PC-3 (cell line): ENCODE data around the gene ADAMTSL2. TPM values are rescaled to one million over a fixed set of nuclear protein-coding genes. Genes with fewer than 3 reads are reported as not detected.

Experiments
- ATAC-seq: fragments of 200-7000 bp; cut with Tn5 transposase; 2 replicates; pipeline ENCODE4 v1.9.1; 2020; ENCODE audit warnings: mild to moderate bottlenecking, moderate library complexity
- BruUV-seq: library from RNA; stranded (reverse); fragments of 400-500 nt; replicated peaks from 2 replicates; lab custom pipeline; 2021; lab: Mats Ljungman, UMichigan
- CTCF ChIA-PET: fragments of 300-600 bp; sonication (Branson Sonifier 250); formaldehyde crosslinking; loops from one replicate; lab custom pipeline; 2022; ENCODE audit warnings: antibody characterized with exemption; lab: Charles Lee
- POLR2A ChIA-PET: fragments of 300-600 bp; sonication (Branson Sonifier 250); formaldehyde crosslinking; loops from one replicate; lab custom pipeline; 2022; ENCODE audit warnings: antibody characterized with exemption; ENCODE audit not compliant: unreplicated experiment; lab: Charles Lee
- DNase-seq: peaks from one replicate; pipeline ENCODE4 v3.0.0-alpha.2; 2015
- H2AFZ ChIP-seq: fragments of 300-600 bp; sonication (generic); 2 replicates; pipeline ENCODE4 v1.6.0; 2016; ENCODE audit warnings: antibody characterized with exemption, low read length
- H3F3A ChIP-seq: fragments of 300-600 bp; sonication (generic); one replicate; pipeline ENCODE4 v1.6.0; 2017; ENCODE audit warnings: antibody characterized with exemption, low read length, control low read depth, mild to moderate bottlenecking; ENCODE audit not compliant: unreplicated experiment
- H3K27ac ChIP-seq: fragments of 300-600 bp; sonication (generic); 2 replicates; pipeline ENCODE4 v1.5.1; 2016; ENCODE audit warnings: mild to moderate bottlenecking, low read length
- H3K27me3 ChIP-seq: fragments of 300-600 bp; sonication (generic); 2 replicates; pipeline ENCODE4 v1.6.1; 2016; ENCODE audit warnings: low read length, mixed read lengths
- H3K36me3 ChIP-seq: fragments of 300-600 bp; sonication (generic); 2 replicates; pipeline ENCODE4 v1.6.1; 2016; ENCODE audit warnings: low read depth, mixed run types, low read length, mixed read lengths
- H3K4me1 ChIP-seq: fragments of 300-600 bp; sonication (generic); 2 replicates; pipeline ENCODE4 v1.5.1; 2016; ENCODE audit warnings: low read length; ENCODE audit not compliant: insufficient read depth
- H3K4me2 ChIP-seq: fragments of 300-600 bp; sonication (generic); 2 replicates; pipeline ENCODE4 v1.6.0; 2016; ENCODE audit warnings: low read length
- H3K4me3 ChIP-seq: fragments of 300-600 bp; sonication (generic); 2 replicates; pipeline ENCODE4 v1.5.1; 2016; ENCODE audit warnings: mild to moderate bottlenecking, low read length, mixed read lengths
- H3K79me2 ChIP-seq: fragments of 300-600 bp; sonication (generic); 2 replicates; pipeline ENCODE4 v1.6.1; 2017; ENCODE audit warnings: low read length, mixed read lengths
- H3K9ac ChIP-seq: fragments of 300-600 bp; sonication (generic); 2 replicates; pipeline ENCODE4 v1.6.0; 2016; ENCODE audit warnings: mild to moderate bottlenecking, low read length
- H3K9me2 ChIP-seq: fragments of 300-600 bp; sonication (generic); replicated peaks from 2 replicates; pipeline ENCODE4 v1.6.1; 2016; ENCODE audit warnings: mixed run types, low read length, mixed read lengths
- H3K9me3 ChIP-seq: fragments of 300-600 bp; sonication (generic); 2 replicates; pipeline ENCODE4 v1.6.1; 2016; ENCODE audit warnings: low read length, mixed read lengths
- H4K20me1 ChIP-seq: fragments of 300-600 bp; sonication (generic); 2 replicates; pipeline ENCODE4 v1.6.1; 2016; ENCODE audit warnings: low read length, mixed read lengths
- CTCF ChIP-seq: fragments of 300-600 bp; sonication (generic); conservative IDR thresholded peaks from 2 replicates; pipeline ENCODE4 v1.5.1; 2017; ENCODE audit warnings: antibody characterized with exemption, low read depth, mild to moderate bottlenecking, low read length
- EZH2 ChIP-seq: fragments of 300-600 bp; sonication (generic); IDR thresholded peaks from one replicate; pipeline ENCODE4 v1.6.1; 2017; ENCODE audit warnings: antibody characterized with exemption, mild to moderate bottlenecking, low read length; ENCODE audit not compliant: unreplicated experiment
- EZH2phosphoT487 ChIP-seq: fragments of 300-600 bp; sonication (generic); IDR thresholded peaks from 2 replicates; pipeline ENCODE4 v1.6.1; 2018; ENCODE audit warnings: mild to moderate bottlenecking, antibody characterized with exemption, low read length, borderline replicate concordance
- intact Hi-C: fragments of 100-400 bp; cut with micrococcal nuclease; formaldehyde crosslinking; loops from 2 replicates; pipeline ENCODE4 v1.9.0; 2023
- total RNA-seq: library from RNA; depleted of rRNA; stranded (reverse); fragments of >200 nt; gene quantifications from 2 replicates; pipeline ENCODE4 v1.2.3, GENCODE V29; 2014

The ADAMTSL2 gene
- total RNA-seq, 1 experiment from 2014 or later: not detected

GRCh38 chr9:133560944-133561343, 26.4 kb downstream of the ADAMTSL2 start:
- TF ChIP-seq CTCF (no peak), EZH2phosphoT487 (no peak), EZH2 (no peak)
- ChIA-PET CTCF (no interaction called here), POLR2A (no interaction called here)
- no peak overlapping the region for H3K27ac ChIP-seq
- H2AFZ ChIP-seq: no peak overlapping the region
- H3K4me1 ChIP-seq: peaks cover 5% of the 10 kb centered on the region
- intact Hi-C loops: no loop called here
- no peak for DNase-seq
- no peak for ATAC-seq
- BruUV-seq: no TSS peak
- no peaks in the 10 kb centered on the region for H3K79me2 ChIP-seq
- H3K27me3 ChIP-seq: no peaks in the 10 kb centered on the region
- no peaks in the 10 kb centered on the region for H4K20me1 ChIP-seq
- no peaks in the 10 kb centered on the region for H3K9me3 ChIP-seq
- H3K4me2 ChIP-seq: no peak overlapping the region
- H3F3A ChIP-seq: no peaks in the 10 kb centered on the region
- H3K36me3 ChIP-seq: no peaks in the 10 kb centered on the region
- H3K4me3 ChIP-seq: no peak overlapping the region
- no peaks in the 10 kb centered on the region for H3K9me2 ChIP-seq
- H3K9ac ChIP-seq: no peak overlapping the region

- Histone ChIP-seq H3K4me1 (peaks cover 5% of the 10 kb centered on the region), H3K9me2 (no peaks in the 10 kb centered on the region), H3K36me3 (no peaks in the 10 kb centered on the region), H3F3A (no peaks in the 10 kb centered on the region), H2AFZ (no peak overlapping the region), H3K79me2 (no peaks in the 10 kb centered on the region), H3K9ac (no peak overlapping the region), H3K27ac (no peak overlapping the region), H3K27me3 (no peaks in the 10 kb centered on the region), H3K4me3 (no peak overlapping the region), H3K9me3 (no peaks in the 10 kb centered on the region), H3K4me2 (no peak overlapping the region), H4K20me1 (no peaks in the 10 kb centered on the region)
- DNase-seq: no peak
- POLR2A ChIA-PET: no interaction called here
- ATAC-seq: no peak
- intact Hi-C loops: no loop called here
- no TSS peak for BruUV-seq
- CTCF ChIA-PET: no interaction called here
- TF ChIP-seq CTCF (no peak), EZH2phosphoT487 (no peak), EZH2 (no peak)
Measured at GRCh38 chr9:133561976-133562554, 27.6 kb downstream of the ADAMTSL2 start.

GRCh38 chr9:133562611-133563290, 28.2 kb downstream of the ADAMTSL2 start:
- Histone ChIP-seq H3F3A (no peaks in the 10 kb centered on the region), H3K79me2 (no peaks in the 10 kb centered on the region), H3K4me3 (no peak overlapping the region), H2AFZ (no peak overlapping the region), H3K9me3 (no peaks in the 10 kb centered on the region), H3K9ac (no peak overlapping the region), H3K36me3 (no peaks in the 10 kb centered on the region), H4K20me1 (no peaks in the 10 kb centered on the region), H3K27me3 (no peaks in the 10 kb centered on the region), H3K4me2 (no peak overlapping the region), H3K27ac (no peak overlapping the region), H3K4me1 (peaks cover 5% of the 10 kb centered on the region), H3K9me2 (no peaks in the 10 kb centered on the region)
- intact Hi-C loops: no loop called here
- ATAC-seq (no peak), DNase-seq (no peak)
- TF ChIP-seq EZH2phosphoT487 (no peak), EZH2 (no peak), CTCF (no peak)
- POLR2A ChIA-PET: no interaction called here
- no TSS peak for BruUV-seq
- CTCF ChIA-PET: no interaction called here
